Measurements from ENCODE around the gene AIFM3. TPM values are rescaled to one million over a fixed set of nuclear protein-coding genes. Genes with fewer than 3 reads are reported as not detected.

The AIFM3 gene
- total and polyA plus RNA-seq, 2 experiments from 2014 or later: 0.45 to 1.5 TPM

GRCh38 chr22:20946991-20947390 is 20.1 kb upstream of the AIFM3 start:
- Histone ChIP-seq H2AFZ (no peak overlapping the region), H3K27me3 (ENCODE audit: insufficient read depth) (no peaks in the 10 kb centered on the region), H4K20me1 (replicated peaks; ENCODE audit: insufficient read depth) (peaks cover 89% of the 10 kb centered on the region), H3K36me3 (ENCODE audit: insufficient read depth) (peaks cover 18% of the 10 kb centered on the region), H3K27ac (ENCODE audit: low read depth) (no peak overlapping the region), H3F3A (replicated peaks; ENCODE audit: low read depth) (peaks cover 7% of the 10 kb centered on the region; the same call in 1 of the 2 replicates), H3K4me3 (no peak overlapping the region), H3K79me2 (replicated peaks; ENCODE audit: insufficient read depth) (peaks cover 97% of the 10 kb centered on the region), H3K9me2 (ENCODE audit: insufficient read depth) (no peaks in the 10 kb centered on the region), H3K4me1 (ENCODE audit: insufficient read depth) (peaks cover 12% of the 10 kb centered on the region), H3K4me2 (no peak overlapping the region)
- DNase-seq (ENCODE audit: low spot score) (no peak), ATAC-seq (no peak)
- Mint-ChIP-seq H3K4me1 (peaks cover 15% of the 10 kb centered on the region; the same call in 2 of the 3 replicates), H3K9me3 (no peaks in the 10 kb centered on the region), H3K36me3 (ENCODE audit: low read depth) (peaks cover 32% of the 10 kb centered on the region), H3K4me3 (no peak overlapping the region), H3K27ac (no peak overlapping the region), H3K27me3 (ENCODE audit: insufficient read depth, low read depth, poor library complexity) (peaks cover 4% of the 10 kb centered on the region)
- no peak for TF ChIP-seq NANOG (IDR thresholded peaks at IDR 0.05; ENCODE audit: borderline replicate concordance)
- no peak for TF ChIP-seq CREB1 (CRISPR knock-in tag; IDR thresholded peaks at IDR 0.05; ENCODE audit: low read depth)

- no peak overlapping the region for H3K4me3 ChIP-seq
- peaks cover 81% of the 10 kb centered on the region for H4K20me1 ChIP-seq (replicated peaks; ENCODE audit: insufficient read depth)
- H3K4me3 Mint-ChIP-seq: no peak overlapping the region
- no peaks in the 10 kb centered on the region for H3K9me3 Mint-ChIP-seq
- peaks cover 7% of the 10 kb centered on the region; the same call in 1 of the 2 replicates for H3F3A ChIP-seq (replicated peaks; ENCODE audit: low read depth)
- peaks cover 38% of the 10 kb centered on the region for H3K36me3 Mint-ChIP-seq (ENCODE audit: low read depth)
- H3K9me2 ChIP-seq (ENCODE audit: insufficient read depth): no peaks in the 10 kb centered on the region
- no peak overlapping the region for H3K27ac ChIP-seq (ENCODE audit: low read depth)
- peaks cover 18% of the 10 kb centered on the region for H3K36me3 ChIP-seq (ENCODE audit: insufficient read depth)
- no peak overlapping the region for H3K4me2 ChIP-seq
- no peak overlapping the region for H2AFZ ChIP-seq
- DNase-seq (ENCODE audit: low spot score) (no peak), ATAC-seq (no peak)
- H3K79me2 ChIP-seq (replicated peaks; ENCODE audit: insufficient read depth): peaks cover 82% of the 10 kb centered on the region
- peaks cover 15% of the 10 kb centered on the region; the same call in 2 of the 3 replicates for H3K4me1 Mint-ChIP-seq
- H3K27me3 Mint-ChIP-seq (ENCODE audit: insufficient read depth, low read depth, poor library complexity): peaks cover 4% of the 10 kb centered on the region
- no peak overlapping the region for H3K27ac Mint-ChIP-seq
- H3K27me3 ChIP-seq (ENCODE audit: insufficient read depth): no peaks in the 10 kb centered on the region
- H3K4me1 ChIP-seq (ENCODE audit: insufficient read depth): peaks cover 8% of the 10 kb centered on the region; the same call in 1 of the 2 replicates
- TF ChIP-seq ZNF114 (CRISPR knock-in tag; IDR thresholded peaks at IDR 0.05): no peak
- no peak for TF ChIP-seq ZNF462 (CRISPR knock-in tag; IDR thresholded peaks at IDR 0.05)
- TF ChIP-seq EZH2phosphoT487 (IDR thresholded peaks at IDR 0.05; ENCODE audit: unreplicated experiment): no peak
- no peak for TF ChIP-seq NANOG (IDR thresholded peaks at IDR 0.05; ENCODE audit: borderline replicate concordance)
- no peak for TF ChIP-seq STAT1 (IDR thresholded peaks at IDR 0.05; ENCODE audit: unreplicated experiment)
- no peak for TF ChIP-seq CTCF (conservative IDR thresholded peaks at IDR 0.05; ENCODE audit: low read depth in 2 of 2)
- no peak for TF ChIP-seq EZH2 (IDR thresholded peaks at IDR 0.05; ENCODE audit: low read depth, unreplicated experiment)
- TF ChIP-seq ZNF331 (CRISPR knock-in tag; IDR thresholded peaks at IDR 0.05; ENCODE audit: low read depth): no peak
- TF ChIP-seq JUNB (IDR thresholded peaks at IDR 0.05; ENCODE audit: unreplicated experiment): no peak
- TF ChIP-seq CREB1 (CRISPR knock-in tag; IDR thresholded peaks at IDR 0.05; ENCODE audit: low read depth): no peak
- TF ChIP-seq POLR2AphosphoS5 (IDR thresholded peaks at IDR 0.05; ENCODE audit: low read depth): no peak
- no peak for TF ChIP-seq ETS1 (IDR thresholded peaks at IDR 0.05)
Observed at GRCh38 chr22:20948450-20948849, 18.6 kb upstream of the AIFM3 start.
